ENCODE data around the gene ZNF322. TPM values are rescaled to one million over a fixed set of nuclear protein-coding genes. Genes with fewer than 3 reads are reported as not detected.

ZNF322 gene
- total and polyA plus RNA-seq, 2 of the 8 experiments (the other 6 are each of a cell fraction or from before 2014, with no cell fraction given), result 5.3 to 35.0 TPM

- Histone ChIP-seq H2AFZ (ENCODE audit: low read length) (no peak overlapping the region), H2AK5ac (ENCODE audit: low read depth, low read length) (no peak overlapping the region), H3K9ac (replicated peaks in 1 of 4; ENCODE audit: extremely low read depth in 1 of 4, low read depth in 3 of 4, low read length in 3 of 4) (no peak overlapping the region), H3K14ac (ENCODE audit: insufficient read length) (no peak overlapping the region), H3K4me2 (ENCODE audit: insufficient read depth in 1 of 2, low read depth in 2 of 2, low read length in 2 of 2) (no peak overlapping the region), H2BK20ac (ENCODE audit: low read length) (no peak overlapping the region), H4K8ac (ENCODE audit: extremely low read depth, insufficient read depth, low read length) (no peak overlapping the region), H2BK120ac (replicated peaks; ENCODE audit: low read depth, low read length) (no peak overlapping the region), H3K56ac (replicated peaks; ENCODE audit: insufficient read length, low read depth, low read length) (no peak overlapping the region), H3K79me2 (ENCODE audit: control insufficient read depth in 1 of 2, insufficient read depth in 2 of 2, low read length in 2 of 2) (peaks cover 0 to 47% of the 10 kb centered on the region in 2 experiments; a peak in 2 of 4 replicates), H3K79me1 (ENCODE audit: low read depth, low read length) (0 out of 2 replicates have a peak, but pooled peaks cover 2% of the 10 kb centered on the region), H4K20me1 (replicated peaks in 1 of 2; ENCODE audit: control insufficient read depth in 1 of 2, insufficient read depth in 2 of 2, low read length in 2 of 2) (peaks cover 0 to 6% of the 10 kb centered on the region in 2 experiments), H3K9me3 (ENCODE audit: insufficient read depth in 2 of 2, low read depth in 1 of 2, low read length in 1 of 2) (no peaks in the 10 kb centered on the region), H3K4me3 (ENCODE audit: extremely low read depth in 1 of 4, insufficient read depth in 2 of 4, low read depth in 3 of 4, low read length in 4 of 4) (no peak overlapping the region), H3K27ac (ENCODE audit: low read depth, low read length) (no peak overlapping the region), H4K5ac (ENCODE audit: insufficient read length, low read depth, low read length) (no peak overlapping the region), H2BK5ac (ENCODE audit: low read depth, low read length) (no peak overlapping the region), H3K4ac (replicated peaks; ENCODE audit: insufficient read length, low read depth, low read length) (no peak overlapping the region), H3K27me3 (replicated peaks in 1 of 4; ENCODE audit: control insufficient read depth in 3 of 4, extremely low read depth in 1 of 4, insufficient read depth in 3 of 4, low read length in 3 of 4) (no peaks in the 10 kb centered on the region), H3K4me1 (replicated peaks in 1 of 4; ENCODE audit: control insufficient read depth in 3 of 4, insufficient read depth in 4 of 4, low read length in 3 of 4) (no peaks in the 10 kb centered on the region), H4K91ac (replicated peaks; ENCODE audit: insufficient read length, low read length) (no peak overlapping the region), H3K36me3 (ENCODE audit: control insufficient read depth in 2 of 4, insufficient read depth in 4 of 4, low read length in 3 of 4) (peaks cover 4 to 28% (median 15%) of the 10 kb centered on the region in 4 experiments; a peak in 6 of 8 replicates), H3K23me2 (ENCODE audit: low read depth, low read length) (no peaks in the 10 kb centered on the region), H2BK12ac (ENCODE audit: low read depth, low read length) (no peak overlapping the region), H3K23ac (ENCODE audit: insufficient read length) (no peak overlapping the region), H2BK15ac (ENCODE audit: low read length) (no peak overlapping the region), H3K18ac (ENCODE audit: extremely low read depth, low read length) (no peak overlapping the region)
- ChIA-PET POLR2A (ENCODE audit: partially characterized antibody) (interaction anchor here (1.0 to 1.2 kb wide), 2 partner anchors 13 to 501 kb away, joined by 3 read pairs; a partner anchor contains a TSS), CTCF (ENCODE audit: partially characterized antibody) (no interaction called here)
- TF ChIP-seq HDAC2 (IDR thresholded peaks at IDR 0.05; ENCODE audit: borderline replicate concordance in 1 of 2, low read depth in 2 of 2, low read length in 2 of 2) (no peak), TBP (IDR thresholded peaks at IDR 0.05; ENCODE audit: low read depth, low read length) (no peak), GTF2F1 (IDR thresholded peaks at IDR 0.05; ENCODE audit: borderline replicate concordance, low read depth, low read length) (no peak), KDM5A (IDR thresholded peaks at IDR 0.05; ENCODE audit: low read length) (no peak), SP1 (IDR thresholded peaks at IDR 0.05; ENCODE audit: low read depth, low read length) (no peak), CBX8 (IDR thresholded peaks at IDR 0.05; ENCODE audit: borderline replicate concordance, low read depth, low read length) (no peak), TCF12 (IDR thresholded peaks at IDR 0.05; ENCODE audit: low read depth, low read length) (no peak), BRCA1 (IDR thresholded peaks at IDR 0.05; ENCODE audit: low read depth, low read length) (no peak), TAF1 (IDR thresholded peaks at IDR 0.05; ENCODE audit: low read depth, low read length) (no peak), EP300 (IDR thresholded peaks at IDR 0.05; ENCODE audit: borderline replicate concordance in 1 of 2, low read depth in 2 of 2, low read length in 2 of 2) (no peak), MAFK (IDR thresholded peaks at IDR 0.05; ENCODE audit: low read depth, low read length) (no peak), CREB1 (IDR thresholded peaks at IDR 0.05) (no peak), CHD1 (IDR thresholded peaks at IDR 0.05; ENCODE audit: low read depth, low read length) (no peak)
- FAIRE-seq (no peak), DNase-seq (ENCODE audit: low read depth in 1 of 2, low spot score in 2 of 2) (no peak)
- WGBS, 2 experiments (ENCODE audit: extremely low coverage in 1 of 2, insufficient coverage in 1 of 2, insufficient read length in 1 of 2, insufficient replicate concordance in 2 of 2, low coverage in 1 of 2, low lambda C conversion rate in 2 of 2, missing lambda C conversion rate in 1 of 2), result 78% methylated on average over 1 of the region's 1 CpG; no CpG with 5 or more reads in 1 of the 2 experiments
Observed at GRCh38 chr6:26646074-26646473, 13.5 kb downstream of the ZNF322 start.

Measured in H1 (cell line).